ENCODE results near the gene CDYL.

DNA sequence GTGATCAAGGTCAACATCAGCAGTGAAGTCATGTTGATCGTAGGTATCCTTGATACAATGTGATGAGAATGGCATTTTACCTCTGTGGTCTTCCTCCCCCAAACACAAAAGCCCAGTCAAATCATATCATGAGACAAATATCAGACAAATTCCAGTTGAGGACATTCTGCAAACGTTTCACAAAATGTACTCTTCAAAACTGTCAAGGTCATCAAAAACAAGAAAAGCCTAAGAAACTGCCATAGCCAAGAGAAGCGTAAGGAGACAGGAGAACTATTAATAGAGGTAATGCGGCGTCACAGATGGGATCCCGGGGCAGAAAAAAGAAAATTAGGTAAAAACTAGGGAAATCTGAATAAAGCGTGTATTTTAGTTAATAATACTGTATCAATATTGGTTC, 7.4 kb upstream of the CDYL start:
- TF ChIP-seq, protein P1, sequence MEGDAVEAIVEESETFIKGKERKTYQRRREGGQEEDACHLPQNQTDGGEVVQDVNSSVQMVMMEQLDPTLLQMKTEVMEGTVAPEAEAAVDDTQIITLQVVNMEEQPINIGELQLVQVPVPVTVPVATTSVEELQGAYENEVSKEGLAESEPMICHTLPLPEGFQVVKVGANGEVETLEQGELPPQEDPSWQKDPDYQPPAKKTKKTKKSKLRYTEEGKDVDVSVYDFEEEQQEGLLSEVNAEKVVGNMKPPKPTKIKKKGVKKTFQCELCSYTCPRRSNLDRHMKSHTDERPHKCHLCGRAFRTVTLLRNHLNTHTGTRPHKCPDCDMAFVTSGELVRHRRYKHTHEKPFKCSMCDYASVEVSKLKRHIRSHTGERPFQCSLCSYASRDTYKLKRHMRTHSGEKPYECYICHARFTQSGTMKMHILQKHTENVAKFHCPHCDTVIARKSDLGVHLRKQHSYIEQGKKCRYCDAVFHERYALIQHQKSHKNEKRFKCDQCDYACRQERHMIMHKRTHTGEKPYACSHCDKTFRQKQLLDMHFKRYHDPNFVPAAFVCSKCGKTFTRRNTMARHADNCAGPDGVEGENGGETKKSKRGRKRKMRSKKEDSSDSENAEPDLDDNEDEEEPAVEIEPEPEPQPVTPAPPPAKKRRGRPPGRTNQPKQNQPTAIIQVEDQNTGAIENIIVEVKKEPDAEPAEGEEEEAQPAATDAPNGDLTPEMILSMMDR (IDR thresholded peaks at IDR 0.05; ENCODE audit: low read depth, low read length, poor library complexity, severe bottlenecking) = no peak
- TF ChIP-seq EZH2phosphoT487 (IDR thresholded peaks at IDR 0.05; ENCODE audit: borderline replicate concordance, low read length) = no peak

Measured in DOHH2 (cell line).